HG03135 (cell line): ENCODE data around the gene CLDND2.

Experiments used
- ATAC-seq: cut with Tn5 transposase; IDR thresholded peaks from one replicate; pipeline ENCODE4 v1.9.1; 2021; ENCODE audit warnings: mild to moderate bottlenecking, moderate library complexity; ENCODE audit not compliant: unreplicated experiment

Gene CLDND2

GRCh38 chr19:51357952-51358351 lies 10.9 kb downstream of the CLDND2 start:
- no peak for ATAC-seq

- ATAC-seq, result no peak
Observed at GRCh38 chr19:51356159-51356801, 12.5 kb downstream of the CLDND2 start.

- ATAC-seq, result no peak
Observed at GRCh38 chr19:51354742-51355148, 14.1 kb downstream of the CLDND2 start.

GRCh38 chr19:51354103-51354741 lies 14.6 kb downstream of the CLDND2 start:
- ATAC-seq, result no peak

- no peak for ATAC-seq
Observed at GRCh38 chr19:51352783-51353360, 15.9 kb downstream of the CLDND2 start.

GRCh38 chr19:51351266-51351990 lies 17.4 kb downstream of the CLDND2 start:
- no peak for ATAC-seq

GRCh38 chr19:51347209-51347928 lies 21.4 kb downstream of the CLDND2 start:
- ATAC-seq, result no peak

GRCh38 chr19:51346742-51347141 lies 22.1 kb downstream of the CLDND2 start:
- ATAC-seq, result no peak

- no peak for ATAC-seq
Observed at GRCh38 chr19:51345076-51345620, 23.7 kb downstream of the CLDND2 start.

- no peak for ATAC-seq
Observed at GRCh38 chr19:51342631-51343569, 25.9 kb downstream of the CLDND2 start.

- no peak for ATAC-seq
Observed at GRCh38 chr19:51341976-51342580, 26.7 kb downstream of the CLDND2 start, which contains the start of gene VSIG10L. VSIG10L (minus strand) TSS chr19:51342139; CDS start chr19:51342124, 15 bp downstream.

GRCh38 chr19:51341066-51341465 lies 27.7 kb downstream of the CLDND2 start:
- ATAC-seq, result no peak

GRCh38 chr19:51339687-51340656 lies 28.8 kb downstream of the CLDND2 start:
- peak; percentile 54 for ATAC-seq

GRCh38 chr19:51339313-51339686 lies 29.5 kb downstream of the CLDND2 start:
- no peak for ATAC-seq

GRCh38 chr19:51338563-51339312 lies 30.1 kb downstream of the CLDND2 start:
- peak; percentile 61 for ATAC-seq

- ATAC-seq, result no peak
Observed at GRCh38 chr19:51337861-51338562, 30.8 kb downstream of the CLDND2 start.
